Thyroid gland (tissue), 4 donors: ENCODE results near the gene ALLC. TPM values are rescaled to one million over a fixed set of nuclear protein-coding genes. Genes with fewer than 3 reads are reported as not detected.

ENCODE experiments used
- DNase-seq, 2 donors: peaks; one replicate each; pipeline ENCODE4 v3.0.0-alpha.2; 2019
- H3K27ac ChIP-seq, 3 donors: fragments of 200-600 bp; sonication (generic); 1 replicate in 2 of 3; 2 replicates in 1 of 3; pipeline ENCODE4 v1.5.1; 2016 to 2019; ENCODE audit warnings: mild to moderate bottlenecking in 1 of 3, moderate library complexity in 1 of 3
- H3K27me3 ChIP-seq: fragments of 200-600 bp; sonication (generic); one replicate; pipeline ENCODE4 v1.5.1; 2019
- H3K36me3 ChIP-seq, 2 donors: fragments of 200-600 bp; sonication (generic); one replicate each; pipeline ENCODE4 v1.5.1; 2016 to 2019
- H3K4me1 ChIP-seq, 2 donors: fragments of 200-600 bp; sonication (generic); one replicate each; pipeline ENCODE4 v1.5.1; 2017 to 2019
- H3K4me3 ChIP-seq, 3 donors: fragments of 200-600 bp; sonication (generic); replicated peaks in 1 of 3; 1 replicate in 2 of 3; 2 replicates in 1 of 3; pipeline ENCODE4 v1.5.1; 2016; ENCODE audit warnings: mild to moderate bottlenecking in 1 of 3
- H3K9me3 ChIP-seq: fragments of 200-600 bp; sonication (generic); one replicate; pipeline ENCODE4 v1.5.1; 2017
- POLR2A ChIP-seq, 2 donors: fragments of 450-650 bp; IDR thresholded peaks; one replicate each; pipeline ENCODE4 v1.6.1; 2017; ENCODE audit warnings: antibody characterized with exemption in 2 of 2, mild to moderate bottlenecking in 2 of 2, moderate library complexity in 1 of 2
- WGBS, 2 donors: methylation state at CpG; one replicate each; pipeline ENCODE4 v1.1.5; 2017; 5-methylcytosine and 5-hydroxymethylcytosine counted together
- intact Hi-C: fragments of 100-400 bp; cut with DNase I; formaldehyde crosslinking; loops from one replicate; pipeline ENCODE4 v1.15.1; 2023
- total RNA-seq, 4 donors: library from RNA; depleted of rRNA; stranded (reverse); fragments of >200 nt; gene quantifications; one replicate each; pipeline ENCODE4 v1.2.3, GENCODE V29; 2016
- TF ChIP-seq, protein P1 (sequence below), 6 experiments: fragments of 200-600 bp in 3 of 6; fragments of 450-650 bp in 3 of 6; sonication (generic) in 3 of 6; IDR thresholded peaks; one replicate each; pipeline ENCODE4 v1.5.1; 2016 to 2019; ENCODE audit warnings: antibody characterized with exemption in 6 of 6, mild to moderate bottlenecking in 2 of 6, inconsistent platforms in 1 of 6, moderate library complexity in 1 of 6

ALLC gene
- total RNA-seq, 4 donors from 2014 or later: not detected

DNA sequence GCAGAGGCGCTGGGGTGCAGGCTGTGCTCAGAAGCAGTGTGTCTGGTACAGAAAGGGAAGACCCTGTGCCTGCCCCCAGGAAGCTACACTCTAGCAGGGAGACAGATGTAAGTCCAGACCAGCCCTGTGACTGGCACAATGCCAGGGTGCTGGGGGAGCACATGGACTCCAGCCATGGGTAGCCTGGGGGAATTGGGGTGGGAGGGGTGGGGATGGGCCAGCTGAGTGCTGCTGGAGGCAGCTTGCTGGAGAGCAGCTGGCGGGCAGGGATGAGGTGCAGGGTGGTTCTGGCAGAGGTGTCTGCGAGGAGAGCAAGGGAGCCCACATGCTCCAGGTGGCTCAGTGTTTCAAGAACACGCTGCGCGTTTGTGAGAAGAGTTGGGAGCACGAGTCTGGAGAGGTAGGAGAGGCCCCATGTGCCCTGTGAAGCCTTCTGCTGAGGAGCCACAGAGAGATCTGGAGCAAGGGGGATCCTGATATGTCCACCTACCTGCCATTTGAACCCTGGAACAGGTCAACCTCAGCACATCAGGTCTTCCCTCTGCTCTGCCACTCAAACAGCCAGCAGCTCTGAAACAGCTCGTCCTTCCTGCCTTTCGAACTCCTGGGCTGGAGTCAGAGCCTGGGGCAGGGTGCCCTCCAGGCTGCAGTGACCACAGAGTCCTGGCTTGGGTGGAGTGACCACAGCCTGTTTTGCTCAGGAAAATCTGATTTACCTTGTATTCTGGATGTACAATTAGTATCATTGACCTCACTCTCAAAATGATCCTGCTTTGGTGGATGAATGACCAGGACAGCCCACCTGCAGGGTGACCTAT, 15.1 kb downstream of the ALLC start:
- Histone ChIP-seq H3K27ac (no peak overlapping the region), H3K4me1 (no peaks in the 10 kb centered on the region), H3K4me3 (no peak overlapping the region), H3K36me3 (no peaks in the 10 kb centered on the region), H3K9me3 (no peaks in the 10 kb centered on the region), H3K27me3 (no peaks in the 10 kb centered on the region)
- DNase-seq: no peak
- intact Hi-C loops: no loop called here
- TF ChIP-seq, protein P1, sequence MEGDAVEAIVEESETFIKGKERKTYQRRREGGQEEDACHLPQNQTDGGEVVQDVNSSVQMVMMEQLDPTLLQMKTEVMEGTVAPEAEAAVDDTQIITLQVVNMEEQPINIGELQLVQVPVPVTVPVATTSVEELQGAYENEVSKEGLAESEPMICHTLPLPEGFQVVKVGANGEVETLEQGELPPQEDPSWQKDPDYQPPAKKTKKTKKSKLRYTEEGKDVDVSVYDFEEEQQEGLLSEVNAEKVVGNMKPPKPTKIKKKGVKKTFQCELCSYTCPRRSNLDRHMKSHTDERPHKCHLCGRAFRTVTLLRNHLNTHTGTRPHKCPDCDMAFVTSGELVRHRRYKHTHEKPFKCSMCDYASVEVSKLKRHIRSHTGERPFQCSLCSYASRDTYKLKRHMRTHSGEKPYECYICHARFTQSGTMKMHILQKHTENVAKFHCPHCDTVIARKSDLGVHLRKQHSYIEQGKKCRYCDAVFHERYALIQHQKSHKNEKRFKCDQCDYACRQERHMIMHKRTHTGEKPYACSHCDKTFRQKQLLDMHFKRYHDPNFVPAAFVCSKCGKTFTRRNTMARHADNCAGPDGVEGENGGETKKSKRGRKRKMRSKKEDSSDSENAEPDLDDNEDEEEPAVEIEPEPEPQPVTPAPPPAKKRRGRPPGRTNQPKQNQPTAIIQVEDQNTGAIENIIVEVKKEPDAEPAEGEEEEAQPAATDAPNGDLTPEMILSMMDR (IDR thresholded peaks at IDR 0.05): no peak
- 70 to 78% methylated on average over 5 to 9 of the region's 9 CpGs for WGBS, 2 donors

DNA sequence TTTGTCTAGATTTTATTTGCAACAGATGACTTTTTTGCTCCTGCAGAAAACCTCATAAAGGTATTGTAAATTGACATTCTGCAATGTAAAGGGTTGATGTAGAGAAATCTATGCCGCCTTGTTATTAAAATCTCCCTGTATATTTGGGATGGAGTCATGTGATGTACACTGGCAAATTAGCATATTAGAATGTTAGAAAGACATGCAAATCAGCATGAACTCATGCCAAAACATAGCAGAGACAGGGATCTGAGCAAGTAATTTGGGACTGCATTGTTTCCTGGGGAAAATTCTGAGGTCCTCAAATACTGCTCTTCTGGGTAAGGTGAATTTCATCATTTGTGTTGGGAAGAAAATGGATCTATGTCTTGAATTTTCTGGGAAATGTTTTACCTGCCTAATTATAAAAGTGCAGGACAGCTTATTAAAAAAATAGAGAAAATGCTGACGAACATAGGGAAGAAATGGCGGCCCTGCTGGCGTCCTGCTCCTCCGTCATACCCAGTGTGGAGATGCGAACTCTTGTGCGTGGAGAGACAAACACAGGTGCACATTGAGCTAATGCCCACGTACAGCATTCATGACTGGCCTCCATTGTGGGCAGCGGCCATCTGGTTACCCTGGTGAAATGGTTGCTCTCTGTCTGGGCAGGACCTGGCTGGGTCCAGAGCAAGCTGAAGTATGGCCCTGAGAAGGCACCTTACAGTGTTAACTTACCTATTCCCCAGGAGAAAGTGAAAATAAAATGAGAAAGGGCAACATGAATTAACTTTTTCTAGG, 16.3 kb downstream of the ALLC start:
- no peaks in the 10 kb centered on the region for H3K27me3 ChIP-seq
- intact Hi-C loops: no loop called here
- 86 to 91% methylated on average over 9 of the region's 9 CpGs for WGBS, 2 donors
- H3K27ac ChIP-seq: no peak overlapping the region
- no peak overlapping the region for H3K4me3 ChIP-seq
- no peaks in the 10 kb centered on the region for H3K4me1 ChIP-seq
- H3K9me3 ChIP-seq: no peaks in the 10 kb centered on the region
- H3K36me3 ChIP-seq: no peaks in the 10 kb centered on the region
- no peak for TF ChIP-seq POLR2A (IDR thresholded peaks at IDR 0.05)
- TF ChIP-seq, protein P1 (IDR thresholded peaks at IDR 0.05): no peak
- DNase-seq: no peak

DNA sequence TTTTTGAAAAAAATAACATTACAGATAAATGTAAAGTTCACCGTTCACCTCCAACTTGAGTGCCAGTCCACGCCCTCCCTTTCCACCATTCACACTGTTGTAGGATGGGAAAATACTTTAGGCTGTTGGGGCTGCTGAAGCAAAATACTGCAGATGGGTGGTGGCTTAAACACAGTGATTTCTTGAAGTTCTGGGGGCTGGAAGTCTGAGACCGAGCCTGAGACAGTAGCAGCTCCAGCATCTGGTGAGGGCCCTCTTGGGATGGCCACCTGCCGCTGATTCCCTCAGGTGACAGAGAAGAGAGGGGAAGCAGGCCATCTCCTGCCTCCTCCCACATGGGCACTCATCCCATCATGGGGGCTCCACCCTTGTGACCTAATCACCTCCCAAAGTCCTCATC, 17.7 kb downstream of the ALLC start:
- DNase-seq: no peak
- Histone ChIP-seq H3K4me3 (no peak overlapping the region), H3K36me3 (no peaks in the 10 kb centered on the region), H3K4me1 (no peaks in the 10 kb centered on the region), H3K9me3 (no peaks in the 10 kb centered on the region), H3K27me3 (no peaks in the 10 kb centered on the region), H3K27ac (no peak overlapping the region)
- TF ChIP-seq, protein P1 (IDR thresholded peaks at IDR 0.05): no peak
- TF ChIP-seq POLR2A (IDR thresholded peaks at IDR 0.05): no peak
- intact Hi-C loops: no loop called here
- 87 to 92% methylated on average over 4 of the region's 4 CpGs for WGBS, 2 donors

DNA sequence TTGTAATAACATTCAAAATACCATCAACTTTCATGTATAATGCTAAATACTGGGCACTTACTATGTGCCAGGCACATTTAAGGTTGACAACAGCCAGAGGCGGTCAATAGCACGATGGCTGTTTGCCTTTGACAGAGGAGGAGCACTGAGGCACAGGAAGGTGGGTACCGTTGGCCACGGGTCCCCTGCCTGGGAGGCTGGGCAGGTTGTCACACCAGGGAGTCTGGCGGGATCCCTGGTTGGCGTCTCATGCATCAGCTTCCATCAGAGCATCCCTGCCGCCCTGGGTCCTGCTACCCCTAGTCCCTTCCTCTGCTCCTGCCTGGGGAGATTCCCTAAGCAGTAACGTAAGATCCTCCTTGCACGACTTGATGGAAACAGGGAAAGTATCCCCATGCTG, 19.4 kb downstream of the ALLC start:
- no peaks in the 10 kb centered on the region for H3K27me3 ChIP-seq
- no peaks in the 10 kb centered on the region for H3K9me3 ChIP-seq
- no peaks in the 10 kb centered on the region for H3K36me3 ChIP-seq
- intact Hi-C loops: no loop called here
- DNase-seq: no peak
- TF ChIP-seq, protein P1 (IDR thresholded peaks at IDR 0.05): no peak
- no peak for TF ChIP-seq POLR2A (IDR thresholded peaks at IDR 0.05)
- no peak overlapping the region for H3K4me3 ChIP-seq
- H3K4me1 ChIP-seq: no peaks in the 10 kb centered on the region
- 80 to 82% methylated on average over 5 to 9 of the region's 9 CpGs for WGBS, 2 donors
- H3K27ac ChIP-seq: no peak overlapping the region

DNA sequence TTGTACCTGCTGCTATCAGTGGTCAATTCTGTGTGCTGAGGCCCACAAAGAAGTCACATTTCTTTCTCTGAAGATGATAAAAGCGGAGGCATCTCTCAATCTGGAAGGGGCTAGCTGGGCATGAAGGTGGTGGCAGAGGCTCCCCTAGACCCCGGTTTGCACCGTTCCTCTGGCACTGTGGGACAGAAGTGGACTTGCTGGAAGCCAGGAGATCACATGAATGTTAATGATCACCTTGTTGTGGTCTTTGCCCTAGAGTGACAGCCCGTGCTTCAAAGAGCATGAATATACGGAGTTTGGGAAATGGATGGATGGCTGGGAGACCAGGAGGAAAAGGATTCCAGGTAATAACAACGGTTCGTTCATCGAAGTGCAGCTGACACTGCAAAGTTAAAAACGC, 20.2 kb downstream of the ALLC start:
- Histone ChIP-seq H3K4me1 (no peaks in the 10 kb centered on the region), H3K9me3 (no peaks in the 10 kb centered on the region), H3K27me3 (no peaks in the 10 kb centered on the region), H3K4me3 (no peak overlapping the region), H3K36me3 (no peaks in the 10 kb centered on the region), H3K27ac (no peak overlapping the region)
- intact Hi-C loops: no loop called here
- no peak for TF ChIP-seq POLR2A (IDR thresholded peaks at IDR 0.05)
- TF ChIP-seq, protein P1 (IDR thresholded peaks at IDR 0.05): no peak
- no peak for DNase-seq
- 63 to 73% methylated on average over 9 of the region's 9 CpGs for WGBS, 2 donors
